ENCODE data around the gene PRPF19. TPM values are rescaled to one million over a fixed set of nuclear protein-coding genes. Genes with fewer than 3 reads are reported as not detected.

PRPF19 gene
- total and polyA plus RNA-seq, 10 of the 15 experiments (the other 5 are each of a cell fraction or from before 2014, with no cell fraction given): 8.7 to 170 (median 61.3) TPM

- no peak for TF ChIP-seq ZBTB40 (IDR thresholded peaks at IDR 0.05; ENCODE audit: borderline replicate concordance)
- no peak for TF ChIP-seq STAT1 (conservative IDR thresholded peaks at IDR 0.05)
- no peak for TF ChIP-seq NR2C2 (IDR thresholded peaks at IDR 0.05; ENCODE audit: borderline replicate concordance, control insufficient read depth, insufficient read length, low read depth)
- TF ChIP-seq NR2C1 (IDR thresholded peaks at IDR 0.05): no peak
- no peak for TF ChIP-seq RELA (IDR thresholded peaks at IDR 0.05; ENCODE audit: borderline replicate concordance, partially characterized antibody)
- no peak for TF ChIP-seq LARP7 (IDR thresholded peaks at IDR 0.05)
- TF ChIP-seq TARDBP (IDR thresholded peaks at IDR 0.05; ENCODE audit: borderline replicate concordance): no peak
- TF ChIP-seq ATF2 (IDR thresholded peaks at IDR 0.05; ENCODE audit: low read length): no peak
- TF ChIP-seq TAF1 (IDR thresholded peaks at IDR 0.05; ENCODE audit: borderline replicate concordance, low read depth, low read length): no peak
- no peak for TF ChIP-seq SKIL (IDR thresholded peaks at IDR 0.05; ENCODE audit: low read depth, poor library complexity, severe bottlenecking)
- no peak for TF ChIP-seq EP300 (IDR thresholded peaks at IDR 0.05; ENCODE audit: borderline replicate concordance in 1 of 2, control insufficient read depth in 1 of 2, low read depth in 2 of 2, low read length in 2 of 2)
These were observed 27.3 kb downstream of the PRPF19 start (continued) for GRCh38 chr11:60879104-60879503.

Data from GM12878 (cell line).